ENCODE data around the gene ZNF74. TPM values are rescaled to one million over a fixed set of nuclear protein-coding genes. Genes with fewer than 3 reads are reported as not detected.

ZNF74 gene
- total RNA-seq, 4 donors from 2014 or later = 8.2 to 32.0 (median 10.8) TPM

DNA sequence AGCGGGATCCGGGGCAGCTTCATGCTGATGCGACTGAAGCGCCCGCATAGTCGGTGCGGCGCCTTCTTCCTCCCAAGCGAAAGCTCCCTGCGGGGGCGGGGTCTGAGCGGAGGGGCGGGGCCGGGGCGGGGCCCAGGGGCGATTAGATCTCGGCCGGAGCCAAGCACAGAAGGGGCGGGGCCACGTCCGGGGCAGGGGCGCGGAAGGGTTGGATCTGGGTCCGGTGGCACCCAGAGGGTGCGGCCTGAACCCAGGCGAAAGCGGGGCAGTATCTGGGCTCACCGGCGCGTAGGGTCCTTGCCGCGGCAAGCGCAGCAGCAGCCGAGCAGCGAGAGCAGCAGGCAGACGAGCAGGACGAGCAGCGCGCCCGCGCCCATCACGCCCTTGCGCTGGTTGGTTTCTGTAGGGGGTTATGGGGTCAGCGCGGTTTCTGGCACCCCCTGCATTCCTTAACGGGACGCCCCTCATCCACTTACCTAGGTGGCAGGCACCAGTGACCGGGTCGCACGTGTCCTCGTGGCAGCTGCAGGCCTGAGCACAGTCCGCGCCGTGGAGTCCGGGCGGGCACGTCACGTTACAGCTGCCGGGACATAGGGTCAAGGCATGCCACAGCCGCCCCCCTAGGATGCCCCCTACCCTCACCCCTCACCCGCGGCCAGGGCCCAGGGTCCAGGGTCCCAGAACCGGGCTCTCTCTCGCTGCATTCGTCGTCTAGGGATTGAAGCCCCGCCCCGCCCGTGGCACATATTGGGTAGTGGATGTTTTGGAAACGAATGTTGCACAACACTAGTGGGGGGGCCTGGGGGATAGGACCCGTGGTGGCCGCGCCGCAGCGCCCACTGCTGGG, 35.5 kb downstream of the ZNF74 start:
- Histone ChIP-seq H3K36me3 (no peaks in the 10 kb centered on the region), H3K4me1 (peaks cover 0 to 7% of the 10 kb centered on the region in 2 donors), H3K27ac (no peak overlapping the region), H3K4me3 (no peak overlapping the region), H3K27me3 (no peaks in the 10 kb centered on the region), H3K9me3 (no peaks in the 10 kb centered on the region)
- DNase-seq = peak in 1 of 2 donors; percentile 20
- TF ChIP-seq POLR2A (IDR thresholded peaks at IDR 0.05) = no peak
- TF ChIP-seq, protein P1, sequence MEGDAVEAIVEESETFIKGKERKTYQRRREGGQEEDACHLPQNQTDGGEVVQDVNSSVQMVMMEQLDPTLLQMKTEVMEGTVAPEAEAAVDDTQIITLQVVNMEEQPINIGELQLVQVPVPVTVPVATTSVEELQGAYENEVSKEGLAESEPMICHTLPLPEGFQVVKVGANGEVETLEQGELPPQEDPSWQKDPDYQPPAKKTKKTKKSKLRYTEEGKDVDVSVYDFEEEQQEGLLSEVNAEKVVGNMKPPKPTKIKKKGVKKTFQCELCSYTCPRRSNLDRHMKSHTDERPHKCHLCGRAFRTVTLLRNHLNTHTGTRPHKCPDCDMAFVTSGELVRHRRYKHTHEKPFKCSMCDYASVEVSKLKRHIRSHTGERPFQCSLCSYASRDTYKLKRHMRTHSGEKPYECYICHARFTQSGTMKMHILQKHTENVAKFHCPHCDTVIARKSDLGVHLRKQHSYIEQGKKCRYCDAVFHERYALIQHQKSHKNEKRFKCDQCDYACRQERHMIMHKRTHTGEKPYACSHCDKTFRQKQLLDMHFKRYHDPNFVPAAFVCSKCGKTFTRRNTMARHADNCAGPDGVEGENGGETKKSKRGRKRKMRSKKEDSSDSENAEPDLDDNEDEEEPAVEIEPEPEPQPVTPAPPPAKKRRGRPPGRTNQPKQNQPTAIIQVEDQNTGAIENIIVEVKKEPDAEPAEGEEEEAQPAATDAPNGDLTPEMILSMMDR (IDR thresholded peaks at IDR 0.05) = no peak
- intact Hi-C loops (cut with DNase I; ENCODE audit: low total_unique reads) = loop anchor here (10.0 kb wide), 1 partner anchor 65 kb away; the partner anchor contains the start of gene KLHL22

DNA sequence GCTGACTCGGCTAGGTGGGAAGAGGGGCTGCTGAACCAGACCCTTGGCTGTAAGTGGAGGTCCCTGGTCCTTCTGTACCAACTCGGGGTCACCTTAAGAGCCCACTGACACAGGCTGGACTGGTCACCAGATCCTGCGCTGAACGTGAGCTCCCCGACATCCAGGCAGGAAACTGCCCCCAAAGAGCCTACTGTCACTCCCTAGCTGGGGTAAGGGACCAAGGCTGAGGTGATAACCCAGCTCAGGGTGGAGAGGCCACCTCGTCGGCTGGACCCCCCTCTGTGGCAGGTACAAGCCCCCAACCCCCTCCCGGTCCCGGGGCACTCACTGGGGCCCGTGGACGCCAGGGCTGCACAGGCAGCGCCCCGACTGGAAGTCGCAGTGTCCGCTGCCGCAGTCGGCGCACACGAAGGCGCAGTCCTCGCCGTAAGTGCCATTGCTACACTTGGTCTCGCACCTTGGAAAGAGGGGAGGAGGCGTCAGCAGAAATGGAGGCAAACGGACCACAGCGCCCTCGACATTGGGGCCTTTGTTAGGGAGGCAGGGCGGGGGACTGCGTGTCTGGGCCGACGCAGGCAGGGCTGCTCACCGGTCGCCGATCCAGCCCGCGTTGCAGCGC, 36.3 kb downstream of the ZNF74 start:
- Histone ChIP-seq H3K4me3 (no peak overlapping the region), H3K36me3 (no peaks in the 10 kb centered on the region), H3K27me3 (no peaks in the 10 kb centered on the region), H3K4me1 (peaks cover 0 to 7% of the 10 kb centered on the region in 2 donors), H3K27ac (no peak overlapping the region), H3K9me3 (no peaks in the 10 kb centered on the region)
- no peak for TF ChIP-seq POLR2A (IDR thresholded peaks at IDR 0.05)
- TF ChIP-seq, protein P1 (IDR thresholded peaks at IDR 0.05) = no peak
- DNase-seq = no peak
- intact Hi-C loops (cut with DNase I; ENCODE audit: low total_unique reads) = loop anchor here (10.0 kb wide), 1 partner anchor 65 kb away; the partner anchor contains the start of gene KLHL22

DNA sequence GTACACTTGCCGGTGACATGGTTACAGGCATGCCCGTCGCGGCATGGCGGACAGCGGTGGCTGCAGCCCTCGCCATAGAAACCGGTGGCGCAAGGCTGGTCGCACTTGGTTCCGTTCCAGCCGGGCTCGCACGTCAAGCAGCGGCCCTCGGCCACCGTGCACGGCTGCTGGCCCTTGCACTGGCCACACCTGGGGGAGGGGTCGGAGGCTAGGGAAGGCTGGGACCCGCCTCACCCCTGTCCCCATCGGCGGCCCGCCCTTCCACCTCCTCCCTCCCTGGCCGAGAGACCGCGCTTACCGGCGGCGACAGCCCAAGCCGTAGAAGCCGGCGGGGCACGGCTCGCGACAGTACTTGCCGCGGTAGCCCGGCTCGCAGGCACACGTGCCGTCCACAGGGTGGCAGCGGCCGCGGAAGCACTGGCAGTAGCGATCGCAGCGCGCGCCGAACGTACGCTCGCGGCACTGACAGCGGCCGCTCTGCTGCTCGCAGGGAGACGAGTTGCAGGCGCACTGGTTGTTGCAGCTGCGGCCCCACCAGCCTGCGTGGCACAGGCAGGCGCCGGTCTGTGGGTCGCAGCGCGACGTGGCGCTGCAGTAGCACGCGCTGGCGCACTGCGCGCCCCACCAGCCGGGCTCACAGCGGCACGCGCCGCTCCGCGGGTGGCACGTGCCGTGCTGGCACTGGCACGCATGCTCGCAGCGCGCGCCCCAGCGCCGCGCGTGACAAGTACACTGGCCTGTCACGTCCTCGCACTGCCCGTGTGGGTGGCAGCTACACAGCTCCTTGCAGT, 37.0 kb downstream of the ZNF74 start:
- no peak overlapping the region for H3K27ac ChIP-seq
- no peak overlapping the region for H3K4me3 ChIP-seq
- intact Hi-C loops (cut with DNase I; ENCODE audit: low total_unique reads) = loop anchor here (10.0 kb wide), 1 partner anchor 64 kb away; the partner anchor contains the start of gene KLHL22

DNA sequence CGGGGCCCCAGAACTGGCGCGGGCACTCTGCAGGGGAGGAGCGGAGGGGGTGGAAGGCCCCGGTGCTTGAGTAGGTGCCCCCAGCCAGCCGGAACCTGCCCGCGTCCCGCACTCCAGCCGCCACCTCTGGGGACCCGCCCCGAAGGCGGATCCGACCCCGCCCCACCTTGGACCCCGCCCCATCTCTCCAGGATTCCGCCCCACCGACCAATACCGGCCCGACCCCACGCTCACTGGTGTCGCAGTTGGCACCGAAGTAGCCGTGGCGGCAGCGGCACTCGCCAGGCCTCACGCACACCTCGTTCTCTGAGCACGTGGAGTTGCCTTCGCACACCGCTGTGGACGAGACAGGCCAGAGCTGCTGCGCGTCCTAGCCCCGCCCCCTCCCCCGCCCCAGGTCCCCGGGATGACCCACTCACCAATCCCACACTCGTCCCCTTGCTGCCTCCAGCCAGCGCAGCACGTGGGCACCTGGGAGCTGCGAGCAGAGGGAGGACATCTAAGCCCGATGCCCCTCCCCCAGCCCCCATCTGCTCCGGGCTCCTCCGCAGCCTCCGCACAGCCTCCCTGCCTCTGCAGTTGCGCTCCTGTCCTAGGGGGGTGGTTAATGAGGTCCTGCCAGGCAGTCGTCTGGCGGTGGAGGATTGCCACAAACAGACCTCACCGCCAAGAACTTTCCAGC, 37.7 kb downstream of the ZNF74 start:
- H3K9me3 ChIP-seq = no peaks in the 10 kb centered on the region
- H3K27me3 ChIP-seq = no peaks in the 10 kb centered on the region

More for the DNA sequence above, 37.0 kb downstream of the ZNF74 start:
- DNase-seq = no peak
- Histone ChIP-seq H3K4me1 (peaks cover 0 to 14% of the 10 kb centered on the region in 2 donors), H3K27me3 (no peaks in the 10 kb centered on the region), H3K9me3 (no peaks in the 10 kb centered on the region), H3K36me3 (no peaks in the 10 kb centered on the region)
- TF ChIP-seq, protein P1 (IDR thresholded peaks at IDR 0.05) = peak in 2 of 4 experiments; percentile 10 to 26
- no peak for TF ChIP-seq POLR2A (IDR thresholded peaks at IDR 0.05)

More for the DNA sequence above, 37.7 kb downstream of the ZNF74 start:
- TF ChIP-seq, protein P1 (IDR thresholded peaks at IDR 0.05) = no peak
- TF ChIP-seq POLR2A (IDR thresholded peaks at IDR 0.05) = no peak
- Histone ChIP-seq H3K36me3 (no peaks in the 10 kb centered on the region), H3K4me1 (peaks cover 0 to 14% of the 10 kb centered on the region in 2 donors), H3K4me3 (no peak overlapping the region), H3K27ac (no peak overlapping the region)
- no peak for DNase-seq
- intact Hi-C loops (cut with DNase I; ENCODE audit: low total_unique reads) = loop anchor here (10.0 kb wide), 1 partner anchor 63 kb away; the partner anchor contains the start of gene KLHL22
